ENCODE results near the gene RAE1.

RAE1 gene

GRCh38 chr20:57425150-57426013, 74.3 kb downstream of the RAE1 start:
- Histone ChIP-seq H3K9ac (ENCODE audit: low read depth in 1 of 2, low read length in 2 of 2) (no peak overlapping the region), H3K27me3 (ENCODE audit: control insufficient read depth in 2 of 2, insufficient read depth in 2 of 2, low read length in 2 of 2) (no peaks in the 10 kb centered on the region), H3K36me3 (ENCODE audit: control insufficient read depth in 2 of 2, insufficient read depth in 2 of 2, low read length in 2 of 2) (no peaks in the 10 kb centered on the region), H3K27ac (ENCODE audit: low read depth in 2 of 2, low read length in 2 of 2) (no peak overlapping the region), H3K9me3 (ENCODE audit: control insufficient read depth in 2 of 2, low read length in 2 of 2) (no peaks in the 10 kb centered on the region), H3K4me1 (ENCODE audit: control insufficient read depth in 2 of 2, insufficient read depth in 2 of 2, low read length in 2 of 2) (peaks cover 2 to 3% of the 10 kb centered on the region in 2 donors), H3K4me3 (ENCODE audit: low read length in 2 of 2) (no peak overlapping the region)

GRCh38 chr20:57426271-57426689, 75.2 kb downstream of the RAE1 start:
- Histone ChIP-seq H3K27me3 (ENCODE audit: control insufficient read depth in 2 of 2, insufficient read depth in 2 of 2, low read length in 2 of 2) (no peaks in the 10 kb centered on the region), H3K9me3 (ENCODE audit: control insufficient read depth in 2 of 2, low read length in 2 of 2) (no peaks in the 10 kb centered on the region), H3K9ac (ENCODE audit: low read depth in 1 of 2, low read length in 2 of 2) (no peak overlapping the region), H3K4me3 (ENCODE audit: low read length in 2 of 2) (no peak overlapping the region), H3K27ac (ENCODE audit: low read depth in 2 of 2, low read length in 2 of 2) (no peak overlapping the region), H3K4me1 (ENCODE audit: control insufficient read depth in 2 of 2, insufficient read depth in 2 of 2, low read length in 2 of 2) (peaks cover 2 to 3% of the 10 kb centered on the region in 2 donors), H3K36me3 (ENCODE audit: control insufficient read depth in 2 of 2, insufficient read depth in 2 of 2, low read length in 2 of 2) (no peaks in the 10 kb centered on the region)

GRCh38 chr20:57426831-57427230, 75.8 kb downstream of the RAE1 start:
- Histone ChIP-seq H3K4me1 (ENCODE audit: control insufficient read depth in 2 of 2, insufficient read depth in 2 of 2, low read length in 2 of 2) (peaks cover 2 to 3% of the 10 kb centered on the region in 2 donors), H3K4me3 (ENCODE audit: low read length in 2 of 2) (no peak overlapping the region), H3K27ac (ENCODE audit: low read depth in 2 of 2, low read length in 2 of 2) (no peak overlapping the region), H3K9me3 (ENCODE audit: control insufficient read depth in 2 of 2, low read length in 2 of 2) (no peaks in the 10 kb centered on the region), H3K36me3 (ENCODE audit: control insufficient read depth in 2 of 2, insufficient read depth in 2 of 2, low read length in 2 of 2) (no peaks in the 10 kb centered on the region), H3K9ac (ENCODE audit: low read depth in 1 of 2, low read length in 2 of 2) (no peak overlapping the region), H3K27me3 (ENCODE audit: control insufficient read depth in 2 of 2, insufficient read depth in 2 of 2, low read length in 2 of 2) (no peaks in the 10 kb centered on the region)

GRCh38 chr20:57428324-57429158, 77.5 kb downstream of the RAE1 start:
- H3K9ac ChIP-seq (ENCODE audit: low read depth in 1 of 2, low read length in 2 of 2): no peak overlapping the region
- peaks cover 12 to 15% of the 10 kb centered on the region in 2 donors for H3K4me1 ChIP-seq (ENCODE audit: control insufficient read depth in 2 of 2, insufficient read depth in 2 of 2, low read length in 2 of 2)
- H3K27ac ChIP-seq (ENCODE audit: low read depth in 2 of 2, low read length in 2 of 2): no peak overlapping the region
- H3K27me3 ChIP-seq (ENCODE audit: control insufficient read depth in 2 of 2, insufficient read depth in 2 of 2, low read length in 2 of 2): no peaks in the 10 kb centered on the region
- H3K36me3 ChIP-seq (ENCODE audit: control insufficient read depth in 2 of 2, insufficient read depth in 2 of 2, low read length in 2 of 2): no peaks in the 10 kb centered on the region
- H3K4me3 ChIP-seq (ENCODE audit: low read length in 2 of 2): no peak overlapping the region
- H3K9me3 ChIP-seq (ENCODE audit: control insufficient read depth in 2 of 2, low read length in 2 of 2): no peaks in the 10 kb centered on the region
